IMR-90 (cell line): Measurements from ENCODE around the gene PKD1.

Experiments
- CTCF ChIP-seq: conservative IDR thresholded peaks from 2 replicates; pipeline ENCODE4 v1.5.1; 2012; ENCODE audit warnings: mild to moderate bottlenecking, low read depth, low read length, improper control_type of control experiment
- ELK1 ChIP-seq: fragments of 150-350 bp; IDR thresholded peaks from 2 replicates; pipeline ENCODE4 v1.6.1; 2016; ENCODE audit warnings: low read depth, mild to moderate bottlenecking, low read length, moderate library complexity, borderline replicate concordance

- TF ChIP-seq CTCF = no peak
- TF ChIP-seq ELK1 = no peak
Measured at GRCh38 chr16:2079991-2080390, 55.7 kb downstream of the PKD1 start.
